Osteoblast (primary cell): ENCODE measurements around the gene AOX1. TPM values are rescaled to one million over a fixed set of nuclear protein-coding genes. Genes with fewer than 3 reads are reported as not detected.
A peak's percentile ranks its signal among the peaks of the same experiment; 100 is the strongest.
"Not testable (repeated sequence)": the region's sequence is repeated elsewhere in the genome, so short reads cannot be mapped to it uniquely, and the experiment has no call there.

Experiments
- DNase-seq: peaks from one replicate; pipeline ENCODE4 v3.0.0; 2011; ENCODE audit warnings: low spot score, mixed read lengths; ENCODE audit not compliant: insufficient read length; ENCODE audit errors: missing footprints
- H2AFZ ChIP-seq: 2 replicates; pipeline ENCODE4 v1.6.0; 2011; ENCODE audit warnings: mild to moderate bottlenecking, low read length
- H3K27ac ChIP-seq: 2 replicates; pipeline ENCODE4 v1.5.1; 2011; ENCODE audit warnings: mild to moderate bottlenecking, low read depth, low read length, moderate library complexity
- H3K27me3 ChIP-seq: 2 replicates; pipeline ENCODE4 v1.6.0; 2012; ENCODE audit warnings: mild to moderate bottlenecking, control low read depth, inconsistent platforms, low read length, moderate library complexity; ENCODE audit not compliant: insufficient read depth
- H3K36me3 ChIP-seq: 2 replicates; pipeline ENCODE4 v1.5.1; 2011; ENCODE audit warnings: mild to moderate bottlenecking, low read length, control low read depth, moderate library complexity; ENCODE audit not compliant: insufficient read depth
- H3K4me1 ChIP-seq: 2 replicates; pipeline ENCODE4 v1.5.1; 2011; ENCODE audit warnings: mild to moderate bottlenecking, low read length, control low read depth, moderate library complexity; ENCODE audit not compliant: insufficient read depth
- H3K4me2 ChIP-seq: 2 replicates; pipeline ENCODE4 v1.6.0; 2011; ENCODE audit warnings: mild to moderate bottlenecking, low read length; ENCODE audit not compliant: insufficient read depth
- H3K4me3 ChIP-seq: fragments of 200-600 bp; sonication (generic); 3 replicates; pipeline ENCODE4 v1.5.1; 2012; ENCODE audit warnings: mild to moderate bottlenecking, low read length, inconsistent platforms; ENCODE audit not compliant: insufficient read depth
- H3K79me2 ChIP-seq: 2 replicates; pipeline ENCODE4 v1.6.0; 2012; ENCODE audit warnings: mild to moderate bottlenecking, low read length, control low read depth, inconsistent platforms; ENCODE audit not compliant: insufficient read depth
- H3K9me3 ChIP-seq: 2 replicates; pipeline ENCODE4 v1.5.1; 2011; ENCODE audit warnings: low read depth, low read length, control low read depth
- H4K20me1 ChIP-seq: 2 replicates; pipeline ENCODE4 v1.6.0; 2012; ENCODE audit warnings: mild to moderate bottlenecking, low read length, control low read depth; ENCODE audit not compliant: insufficient read depth
- total RNA-seq: library from RNA; depleted of rRNA; stranded (reverse); fragments of >200 nt; gene quantifications from 2 replicates; pipeline ENCODE4 v1.2.3, GENCODE V29; 2012
- TF ChIP-seq, protein P1 (sequence below): IDR thresholded peaks from 2 replicates; pipeline ENCODE4 v1.5.1; 2011; ENCODE audit warnings: mild to moderate bottlenecking, low read depth, low read length, moderate library complexity; ENCODE audit errors: extremely low read depth

The AOX1 gene
- total RNA-seq, 1 donor, result 76.4 TPM

DNA sequence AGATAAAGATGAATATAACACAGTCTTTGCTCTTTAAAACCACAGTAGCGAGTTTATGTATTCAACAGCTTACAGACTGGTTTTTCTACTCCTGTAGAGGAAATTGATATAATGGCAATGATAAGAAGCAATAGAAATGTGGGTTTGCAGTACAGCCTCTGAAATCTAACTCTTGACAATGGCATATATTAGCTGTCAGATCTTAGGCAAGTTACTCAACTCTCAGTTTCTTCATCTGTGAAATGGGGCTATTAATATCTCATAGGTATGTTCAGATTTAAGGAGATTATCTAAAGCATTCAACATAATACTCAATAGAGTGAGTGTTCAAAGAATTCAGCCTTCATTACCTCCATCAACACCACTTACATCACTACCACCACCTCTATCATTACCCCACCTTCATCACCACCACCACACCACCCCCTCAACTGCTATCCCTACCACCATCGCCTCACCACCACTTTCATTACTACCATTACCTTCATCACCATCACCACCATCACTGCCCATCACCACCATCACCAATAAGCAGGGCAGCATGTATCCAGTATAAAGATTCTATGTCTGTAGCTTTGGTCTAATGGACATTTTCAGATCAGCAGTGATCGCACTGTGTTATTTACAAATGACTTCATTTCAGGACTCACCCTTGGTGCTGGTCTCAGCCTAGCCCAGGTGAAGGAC lies 22.7 kb downstream of the AOX1 start:
- TF ChIP-seq, protein P1, sequence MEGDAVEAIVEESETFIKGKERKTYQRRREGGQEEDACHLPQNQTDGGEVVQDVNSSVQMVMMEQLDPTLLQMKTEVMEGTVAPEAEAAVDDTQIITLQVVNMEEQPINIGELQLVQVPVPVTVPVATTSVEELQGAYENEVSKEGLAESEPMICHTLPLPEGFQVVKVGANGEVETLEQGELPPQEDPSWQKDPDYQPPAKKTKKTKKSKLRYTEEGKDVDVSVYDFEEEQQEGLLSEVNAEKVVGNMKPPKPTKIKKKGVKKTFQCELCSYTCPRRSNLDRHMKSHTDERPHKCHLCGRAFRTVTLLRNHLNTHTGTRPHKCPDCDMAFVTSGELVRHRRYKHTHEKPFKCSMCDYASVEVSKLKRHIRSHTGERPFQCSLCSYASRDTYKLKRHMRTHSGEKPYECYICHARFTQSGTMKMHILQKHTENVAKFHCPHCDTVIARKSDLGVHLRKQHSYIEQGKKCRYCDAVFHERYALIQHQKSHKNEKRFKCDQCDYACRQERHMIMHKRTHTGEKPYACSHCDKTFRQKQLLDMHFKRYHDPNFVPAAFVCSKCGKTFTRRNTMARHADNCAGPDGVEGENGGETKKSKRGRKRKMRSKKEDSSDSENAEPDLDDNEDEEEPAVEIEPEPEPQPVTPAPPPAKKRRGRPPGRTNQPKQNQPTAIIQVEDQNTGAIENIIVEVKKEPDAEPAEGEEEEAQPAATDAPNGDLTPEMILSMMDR, result no peak
- Histone ChIP-seq H3K4me1 (peaks cover 34% of the 10 kb centered on the region), H3K4me2 (peak overlapping the region; percentile 76), H3K9me3 (no peaks in the 10 kb centered on the region), H3K27ac (peak overlapping the region; percentile 70), H3K4me3 (no peak overlapping the region), H3K36me3 (no peaks in the 10 kb centered on the region), H3K79me2 (no peaks in the 10 kb centered on the region), H2AFZ (no peak overlapping the region), H3K27me3 (no peaks in the 10 kb centered on the region), H4K20me1 (no peaks in the 10 kb centered on the region)
- no peak for DNase-seq

DNA sequence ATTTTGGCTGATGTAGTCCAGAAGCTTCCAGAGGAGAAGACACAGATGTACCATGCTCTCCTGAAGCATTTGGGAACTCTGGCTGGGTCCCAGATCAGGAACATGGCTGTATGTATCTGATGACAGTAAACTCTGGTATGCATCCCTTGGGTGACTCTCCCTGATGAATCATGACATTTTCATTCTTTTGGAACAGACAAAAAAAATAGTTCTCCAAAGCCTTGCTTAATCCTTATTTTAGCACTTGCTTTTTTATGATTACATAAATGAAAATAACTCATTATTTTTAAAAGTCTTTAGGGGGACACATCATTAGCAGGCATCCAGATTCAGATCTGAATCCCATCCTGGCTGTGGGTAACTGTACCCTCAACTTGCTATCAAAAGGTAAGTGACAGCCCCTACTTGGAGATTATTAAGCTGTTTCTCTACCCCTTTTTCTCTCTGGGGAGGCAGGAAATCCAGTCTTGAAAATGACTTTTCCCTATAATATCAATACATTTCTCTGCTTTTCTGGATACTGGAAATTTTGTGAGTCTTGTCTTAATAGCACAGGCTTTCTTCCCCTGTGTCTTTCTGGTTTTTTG lies 23.3 kb downstream of the AOX1 start:
- Histone ChIP-seq H3K27ac (peak overlapping the region; percentile 70), H3K27me3 (no peaks in the 10 kb centered on the region), H3K4me2 (peak overlapping the region; percentile 76), H3K79me2 (no peaks in the 10 kb centered on the region), H3K9me3 (no peaks in the 10 kb centered on the region), H3K36me3 (no peaks in the 10 kb centered on the region), H3K4me3 (peak overlapping the region; percentile 47), H2AFZ (no peak overlapping the region), H3K4me1 (peaks cover 27% of the 10 kb centered on the region), H4K20me1 (no peaks in the 10 kb centered on the region)
- no peak for DNase-seq
- TF ChIP-seq, protein P1, result no peak

DNA sequence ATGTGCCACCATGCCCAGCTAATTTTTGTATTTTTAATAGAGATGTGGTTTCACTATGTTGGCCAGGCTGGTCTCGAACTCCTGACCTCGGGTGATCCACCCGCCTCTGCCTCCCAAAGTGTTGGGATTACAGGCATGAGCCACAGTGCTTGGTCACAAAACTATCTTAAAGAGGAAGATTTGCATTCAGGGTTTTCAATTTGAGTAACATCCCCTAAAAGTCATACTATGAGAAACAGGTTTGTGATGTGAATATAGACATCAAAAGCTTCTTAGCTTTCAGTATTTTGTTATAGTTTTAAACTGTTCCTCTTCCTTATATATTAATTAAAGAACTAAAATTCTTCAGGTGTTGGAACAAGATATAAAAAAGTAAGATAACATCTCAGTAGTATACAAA lies 24.4 kb downstream of the AOX1 start:
- H3K27ac ChIP-seq, H3K27me3 ChIP-seq, H3K9me3 ChIP-seq, H4K20me1 ChIP-seq, H3K79me2 ChIP-seq, H3K4me3 ChIP-seq, H3K36me3 ChIP-seq, H3K4me2 ChIP-seq, H2AFZ ChIP-seq, DNase-seq: not testable (repeated sequence)
- peaks cover 24% of the 10 kb centered on the region for H3K4me1 ChIP-seq

DNA sequence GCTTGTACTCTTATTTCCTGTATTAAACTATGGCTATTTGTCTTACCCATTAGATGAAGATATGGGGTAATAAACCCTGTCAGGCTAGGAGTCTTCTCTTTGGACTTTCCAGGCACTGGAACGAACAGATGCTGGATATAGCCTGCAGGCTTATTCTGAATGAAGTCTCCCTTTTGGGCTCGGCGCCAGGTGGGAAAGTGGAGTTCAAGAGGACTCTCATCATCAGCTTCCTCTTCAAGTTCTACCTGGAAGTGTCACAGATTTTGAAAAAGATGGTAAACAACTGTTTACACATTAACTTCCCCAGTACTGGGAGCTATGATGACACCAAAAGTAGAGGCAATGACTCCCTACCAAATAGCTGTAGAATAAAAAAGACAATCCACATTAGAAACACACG lies 27.9 kb downstream of the AOX1 start:
- Histone ChIP-seq H3K27me3 (no peaks in the 10 kb centered on the region), H3K79me2 (no peaks in the 10 kb centered on the region), H3K4me1 (peaks cover 48% of the 10 kb centered on the region), H3K27ac (no peak overlapping the region), H3K9me3 (no peaks in the 10 kb centered on the region), H2AFZ (no peak overlapping the region), H3K4me3 (no peak overlapping the region), H3K36me3 (no peaks in the 10 kb centered on the region), H3K4me2 (no peak overlapping the region), H4K20me1 (no peaks in the 10 kb centered on the region)
- TF ChIP-seq, protein P1, result no peak
- DNase-seq, result no peak
